HuH-7 (cell line): ENCODE measurements around the gene ACTRT2.

Source experiments
- DNase-seq: peaks from one replicate; pipeline ENCODE4 v3.0.0; 2011; ENCODE audit warnings: low spot score

Gene ACTRT2

DNA sequence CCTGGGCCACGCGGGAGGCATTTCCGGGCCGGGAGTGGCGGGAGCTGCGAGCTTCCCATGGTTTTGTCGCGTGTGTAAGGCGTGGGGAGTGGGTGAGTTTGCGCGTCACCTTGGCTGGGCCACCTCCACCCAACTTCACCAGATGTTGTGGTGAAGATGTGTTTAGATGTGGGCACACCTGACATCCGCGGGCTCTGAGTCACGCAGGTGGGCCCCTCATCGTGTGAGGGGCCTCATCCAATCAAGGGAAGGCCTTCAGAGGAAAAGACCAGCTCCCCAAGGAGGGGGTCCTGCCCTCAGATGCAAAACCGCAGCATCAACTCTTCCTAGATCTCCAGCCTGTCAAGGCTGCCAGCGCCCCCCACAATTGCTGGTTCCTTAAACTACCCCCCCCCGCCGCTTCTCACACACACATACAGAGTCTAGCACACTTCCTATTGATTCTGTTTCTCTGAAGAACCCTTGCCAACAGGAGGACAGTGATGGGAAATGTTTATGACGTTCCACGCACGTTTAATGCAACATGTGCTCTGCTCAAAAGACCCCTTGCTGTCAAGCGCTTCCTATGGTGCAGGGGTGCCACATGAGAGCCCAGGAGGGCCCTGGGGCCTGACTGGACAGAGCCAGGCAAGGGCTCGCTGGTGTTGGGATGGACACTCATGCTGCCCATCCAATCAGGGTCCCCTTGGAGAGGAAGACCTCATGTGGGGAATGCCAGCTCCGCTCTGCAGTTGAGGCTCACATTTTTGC is 11.9 kb downstream of the ACTRT2 start:
- no peak for DNase-seq

DNA sequence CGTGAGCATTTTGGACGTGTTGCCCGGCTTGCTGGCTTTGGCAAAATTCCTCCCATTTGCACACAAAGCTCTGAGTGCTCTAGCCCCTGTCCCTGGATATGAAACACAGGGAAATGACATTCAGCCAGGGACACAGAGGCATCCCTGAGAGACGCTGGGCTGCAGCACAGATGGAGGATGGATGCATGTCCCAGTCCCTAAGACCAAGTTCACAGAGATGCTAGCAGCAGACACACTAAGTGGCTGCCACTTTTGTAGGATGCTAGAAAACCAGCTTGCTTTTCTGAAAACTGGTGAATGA is 12.5 kb downstream of the ACTRT2 start:
- no peak for DNase-seq

DNA sequence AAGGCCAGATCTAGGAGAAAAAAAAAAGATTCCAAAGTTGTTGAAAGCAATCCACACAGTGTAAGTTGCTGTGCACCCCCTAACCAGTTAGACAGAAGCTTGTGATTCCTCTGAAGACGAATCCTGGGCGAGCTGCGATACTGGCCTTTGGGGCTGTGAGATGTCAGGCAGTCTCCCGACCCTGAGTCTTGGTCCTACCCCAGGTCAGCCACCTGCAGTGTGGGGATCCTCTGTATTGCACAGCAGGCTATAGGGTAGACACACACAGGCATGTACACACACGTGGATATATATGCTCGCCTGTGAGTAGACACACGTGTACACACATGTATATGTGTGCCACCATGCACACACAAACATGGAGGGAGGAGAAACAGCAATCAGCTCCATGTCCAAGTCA is 12.9 kb downstream of the ACTRT2 start:
- no peak for DNase-seq

GRCh38 chr1:3034728-3035562 is 13.7 kb downstream of the ACTRT2 start:
- no peak for DNase-seq

DNA sequence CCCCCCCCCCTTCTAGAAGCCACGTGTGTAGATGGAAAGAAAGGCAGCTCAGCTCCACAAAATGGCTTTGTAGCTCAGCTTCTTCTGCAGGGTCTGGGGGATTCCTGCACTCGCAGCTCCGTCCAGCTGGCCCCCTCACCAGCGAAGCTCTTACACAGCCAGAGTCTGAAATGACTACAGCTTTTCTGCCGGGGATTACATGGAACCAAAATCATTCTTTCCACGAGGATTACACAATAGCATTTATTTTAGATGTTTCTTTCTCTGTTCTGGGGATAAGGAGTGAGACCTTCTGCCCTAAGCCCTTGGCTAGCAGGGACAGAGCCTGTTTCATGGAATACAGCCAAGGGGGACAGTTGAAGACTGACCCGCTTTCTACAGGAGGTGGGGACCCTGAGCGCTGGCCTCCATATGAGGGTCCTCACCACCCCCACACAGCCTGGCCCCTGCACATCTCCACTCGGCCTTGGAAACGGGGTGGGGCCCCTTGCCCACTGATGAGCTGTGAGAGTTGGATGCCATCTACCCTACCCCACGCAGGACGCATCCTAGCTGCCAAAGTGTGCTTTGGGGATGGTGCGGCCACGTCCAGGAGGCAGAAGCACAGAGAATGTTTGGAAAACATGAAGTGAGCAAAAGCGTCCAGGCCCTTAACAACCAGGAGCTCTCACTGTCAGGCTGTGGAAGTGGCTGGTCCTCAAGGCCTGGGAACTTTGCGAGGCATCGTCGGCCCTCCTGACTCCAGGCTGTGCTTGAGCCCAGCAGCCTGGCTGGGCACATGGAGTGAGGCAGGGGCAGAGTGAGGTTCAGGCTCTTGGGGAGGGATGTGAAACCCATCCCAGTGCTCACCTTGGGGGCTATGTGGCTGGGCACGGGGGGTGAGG is 14.5 kb downstream of the ACTRT2 start:
- no peak for DNase-seq

- DNase-seq: no peak
Measured at GRCh38 chr1:3036447-3037280, 15.4 kb downstream of the ACTRT2 start.

GRCh38 chr1:3037281-3038040 is 16.2 kb downstream of the ACTRT2 start:
- DNase-seq: no peak

- DNase-seq: no peak
Measured at GRCh38 chr1:3038113-3038551, 16.9 kb downstream of the ACTRT2 start.

- DNase-seq: no peak
Measured at GRCh38 chr1:3038571-3039181, 17.4 kb downstream of the ACTRT2 start.

GRCh38 chr1:3040004-3040403 is 18.7 kb downstream of the ACTRT2 start:
- no peak for DNase-seq

DNA sequence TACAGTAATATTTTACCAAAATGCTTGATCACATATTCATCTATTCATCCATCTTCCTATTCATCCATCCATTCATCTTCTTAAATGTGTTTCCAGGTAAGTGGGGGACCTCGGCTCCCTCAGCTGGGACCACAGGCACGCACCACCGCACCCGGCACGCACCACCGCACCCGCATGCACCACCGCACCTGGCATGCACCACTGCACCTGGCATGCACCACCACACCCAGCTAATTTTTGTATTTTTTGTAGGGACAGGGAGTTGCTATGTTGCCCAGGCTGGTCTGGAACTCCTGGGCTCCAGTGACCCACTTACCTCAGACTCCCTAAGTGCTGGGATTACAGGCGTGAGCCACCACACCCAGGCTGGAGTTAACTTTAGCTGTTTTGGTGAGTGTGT is 21.2 kb downstream of the ACTRT2 start:
- no peak for DNase-seq

GRCh38 chr1:3049164-3049563 is 27.9 kb downstream of the ACTRT2 start:
- no peak for DNase-seq

- no peak for DNase-seq
Measured at GRCh38 chr1:3049905-3050304, 28.6 kb downstream of the ACTRT2 start.

- no peak for DNase-seq
Measured at GRCh38 chr1:3050603-3051002, 29.3 kb downstream of the ACTRT2 start.

- DNase-seq: no peak
Measured at GRCh38 chr1:3051270-3052268, 30.3 kb downstream of the ACTRT2 start.

DNA sequence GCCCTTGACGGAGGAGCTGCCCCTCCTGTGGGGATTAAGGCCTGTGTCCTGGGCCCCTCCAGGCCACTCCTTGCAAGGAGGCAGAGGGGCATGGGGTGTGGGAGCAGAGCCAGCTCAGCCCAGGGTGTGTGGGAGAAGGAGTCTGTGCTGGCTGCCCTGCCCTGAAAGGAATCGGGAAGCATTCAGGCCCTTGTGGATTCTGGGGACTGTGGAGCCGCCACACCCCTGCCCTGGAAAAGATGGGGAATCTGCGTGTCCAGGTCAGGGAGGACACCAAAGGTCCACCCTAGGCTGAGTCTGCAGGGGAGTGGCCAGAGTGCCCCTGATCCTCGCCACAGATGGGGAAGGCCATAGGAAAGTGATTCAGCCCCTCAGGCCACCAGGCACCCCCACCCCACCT is 31.2 kb downstream of the ACTRT2 start:
- DNase-seq: no peak

DNA sequence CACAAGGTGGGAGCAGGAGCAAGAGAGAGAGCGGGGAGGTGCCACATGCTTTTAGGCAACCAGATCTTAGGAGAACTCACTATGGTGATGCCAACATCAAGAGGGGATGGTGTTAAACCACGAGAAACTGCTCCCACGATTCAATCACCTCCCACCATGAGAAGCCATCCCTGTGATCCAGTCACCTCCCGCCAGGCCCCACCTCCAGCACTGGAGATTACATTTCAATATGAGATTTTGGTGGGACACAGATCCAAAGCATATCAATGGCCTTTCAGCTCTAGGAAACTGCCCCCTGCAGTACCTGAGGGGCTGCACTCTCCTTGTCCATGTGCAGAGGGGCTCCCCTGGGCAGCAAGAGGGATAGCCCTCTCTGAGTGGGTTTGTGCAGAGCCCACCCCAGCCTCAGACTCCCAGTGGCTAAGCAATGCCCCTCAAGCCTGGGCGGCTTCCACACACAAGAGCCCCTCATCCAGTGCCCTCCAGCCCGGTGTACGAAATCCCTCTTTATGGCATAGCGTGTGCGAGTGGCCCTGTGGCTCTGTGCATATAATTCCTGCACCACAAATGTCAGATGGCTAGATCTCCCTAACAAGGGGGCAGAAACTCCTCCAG is 32.2 kb downstream of the ACTRT2 start:
- no peak for DNase-seq

DNA sequence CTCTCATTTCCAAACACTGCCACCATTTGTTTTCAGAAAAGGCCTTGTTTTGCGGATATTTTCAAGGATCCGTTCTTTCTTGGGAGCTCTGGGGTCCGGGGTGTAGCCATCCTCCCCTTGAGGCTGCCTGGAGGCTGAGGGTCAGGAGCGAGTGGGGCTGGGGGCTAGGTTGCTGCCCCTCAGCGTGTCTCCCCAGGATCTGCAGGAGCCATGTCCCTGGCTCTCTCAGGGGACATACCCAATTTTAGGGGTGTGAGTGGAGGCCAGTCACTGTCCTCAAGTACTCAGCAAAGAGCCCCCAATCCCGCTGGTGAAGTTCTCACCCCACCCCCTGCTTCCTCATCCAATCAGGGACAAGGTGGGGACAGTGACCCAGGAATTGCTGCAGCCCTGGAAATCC is 32.7 kb downstream of the ACTRT2 start:
- DNase-seq: no peak

- DNase-seq: no peak
Measured at GRCh38 chr1:3054474-3054873, 33.2 kb downstream of the ACTRT2 start.
